ENCODE data around the gene SNAI3. TPM values are rescaled to one million over a fixed set of nuclear protein-coding genes. Genes with fewer than 3 reads are reported as not detected.

SNAI3 gene
- total RNA-seq, 1 donor from 2014 or later = 7.0 TPM

DNA sequence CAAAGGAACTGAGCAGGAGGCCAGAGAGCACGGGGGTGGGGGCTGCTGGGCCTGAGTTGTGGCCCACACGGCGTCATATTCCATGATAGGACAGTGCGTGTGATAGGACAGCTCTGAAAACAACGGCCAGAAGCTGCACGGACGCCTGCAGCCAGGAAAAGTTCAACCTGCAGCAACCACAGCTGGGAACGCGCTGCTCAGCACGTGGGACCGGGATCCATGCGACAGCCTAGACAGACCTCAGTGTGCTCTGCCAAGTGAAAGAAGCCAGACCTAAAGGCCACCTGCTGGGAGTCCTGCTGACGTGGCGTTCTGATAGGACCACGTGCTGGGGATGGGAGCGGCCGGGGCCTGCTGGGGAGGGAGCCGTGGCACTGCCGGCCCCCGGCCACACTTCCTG is 41.6 kb upstream of the SNAI3 start:
- Histone ChIP-seq H3K27me3 (no peaks in the 10 kb centered on the region), H3K36me3 (peaks cover 80% of the 10 kb centered on the region), H3K27ac (no peak overlapping the region), H3K9me3 (no peaks in the 10 kb centered on the region), H3K4me1 (no peaks in the 10 kb centered on the region), H3K4me3 (no peak overlapping the region)
- intact Hi-C loops (cut with DNase I) = no loop called here
- TF ChIP-seq, protein P1, sequence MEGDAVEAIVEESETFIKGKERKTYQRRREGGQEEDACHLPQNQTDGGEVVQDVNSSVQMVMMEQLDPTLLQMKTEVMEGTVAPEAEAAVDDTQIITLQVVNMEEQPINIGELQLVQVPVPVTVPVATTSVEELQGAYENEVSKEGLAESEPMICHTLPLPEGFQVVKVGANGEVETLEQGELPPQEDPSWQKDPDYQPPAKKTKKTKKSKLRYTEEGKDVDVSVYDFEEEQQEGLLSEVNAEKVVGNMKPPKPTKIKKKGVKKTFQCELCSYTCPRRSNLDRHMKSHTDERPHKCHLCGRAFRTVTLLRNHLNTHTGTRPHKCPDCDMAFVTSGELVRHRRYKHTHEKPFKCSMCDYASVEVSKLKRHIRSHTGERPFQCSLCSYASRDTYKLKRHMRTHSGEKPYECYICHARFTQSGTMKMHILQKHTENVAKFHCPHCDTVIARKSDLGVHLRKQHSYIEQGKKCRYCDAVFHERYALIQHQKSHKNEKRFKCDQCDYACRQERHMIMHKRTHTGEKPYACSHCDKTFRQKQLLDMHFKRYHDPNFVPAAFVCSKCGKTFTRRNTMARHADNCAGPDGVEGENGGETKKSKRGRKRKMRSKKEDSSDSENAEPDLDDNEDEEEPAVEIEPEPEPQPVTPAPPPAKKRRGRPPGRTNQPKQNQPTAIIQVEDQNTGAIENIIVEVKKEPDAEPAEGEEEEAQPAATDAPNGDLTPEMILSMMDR (IDR thresholded peaks at IDR 0.05) = no peak
- ATAC-seq (no peak), DNase-seq (no peak)

DNA sequence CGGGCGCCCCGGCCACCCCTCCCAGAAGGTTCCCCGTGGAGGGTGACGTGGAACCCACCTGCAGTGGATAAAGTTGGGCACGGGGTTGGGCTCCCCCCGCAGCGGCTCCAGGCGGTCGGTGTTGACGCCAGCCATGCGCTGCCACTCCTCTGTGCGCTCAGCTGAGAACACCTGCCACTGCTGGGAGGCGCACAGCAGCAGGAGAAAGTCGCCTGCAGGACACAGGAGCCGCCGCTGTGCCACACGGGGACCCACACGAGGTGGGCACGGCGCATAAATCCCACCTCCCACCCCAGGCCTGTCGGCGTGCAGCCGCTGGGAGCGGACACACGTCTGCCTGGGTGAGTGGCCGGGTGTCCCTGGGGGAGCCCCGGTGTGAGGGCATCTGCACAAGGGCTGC is 40.7 kb upstream of the SNAI3 start:
- no peaks in the 10 kb centered on the region for H3K9me3 ChIP-seq
- no peak overlapping the region for H3K4me3 ChIP-seq
- H3K4me1 ChIP-seq = no peaks in the 10 kb centered on the region
- H3K36me3 ChIP-seq = peaks cover 80% of the 10 kb centered on the region
- intact Hi-C loops (cut with DNase I) = no loop called here
- H3K27me3 ChIP-seq = no peaks in the 10 kb centered on the region
- DNase-seq (no peak), ATAC-seq (no peak)
- TF ChIP-seq, protein P1 (IDR thresholded peaks at IDR 0.05) = no peak
- no peak overlapping the region for H3K27ac ChIP-seq

DNA sequence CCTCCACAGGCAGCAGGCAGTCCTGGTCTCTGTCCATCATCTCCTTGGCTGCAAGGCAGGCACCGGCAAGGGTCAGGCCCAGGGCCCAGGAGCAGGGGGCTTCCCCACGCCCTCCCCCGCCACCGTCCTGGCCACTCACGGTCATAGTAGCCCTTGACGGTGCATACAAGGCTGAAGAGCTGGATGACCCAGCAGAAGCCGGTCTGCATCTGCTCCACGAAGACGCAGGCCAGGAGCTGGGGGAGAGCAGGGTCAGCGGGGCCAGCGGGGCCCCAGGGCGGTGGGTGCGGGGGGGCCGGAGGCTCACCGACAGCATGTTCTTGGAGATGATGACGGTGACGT is 40.1 kb upstream of the SNAI3 start:
- ATAC-seq (no peak), DNase-seq (no peak)
- peaks cover 80% of the 10 kb centered on the region for H3K36me3 ChIP-seq
- H3K27ac ChIP-seq = no peak overlapping the region
- TF ChIP-seq, protein P1 (IDR thresholded peaks at IDR 0.05) = no peak
- no peaks in the 10 kb centered on the region for H3K9me3 ChIP-seq
- no peak overlapping the region for H3K4me3 ChIP-seq
- H3K27me3 ChIP-seq = no peaks in the 10 kb centered on the region
- no peaks in the 10 kb centered on the region for H3K4me1 ChIP-seq
- intact Hi-C loops (cut with DNase I) = no loop called here

DNA sequence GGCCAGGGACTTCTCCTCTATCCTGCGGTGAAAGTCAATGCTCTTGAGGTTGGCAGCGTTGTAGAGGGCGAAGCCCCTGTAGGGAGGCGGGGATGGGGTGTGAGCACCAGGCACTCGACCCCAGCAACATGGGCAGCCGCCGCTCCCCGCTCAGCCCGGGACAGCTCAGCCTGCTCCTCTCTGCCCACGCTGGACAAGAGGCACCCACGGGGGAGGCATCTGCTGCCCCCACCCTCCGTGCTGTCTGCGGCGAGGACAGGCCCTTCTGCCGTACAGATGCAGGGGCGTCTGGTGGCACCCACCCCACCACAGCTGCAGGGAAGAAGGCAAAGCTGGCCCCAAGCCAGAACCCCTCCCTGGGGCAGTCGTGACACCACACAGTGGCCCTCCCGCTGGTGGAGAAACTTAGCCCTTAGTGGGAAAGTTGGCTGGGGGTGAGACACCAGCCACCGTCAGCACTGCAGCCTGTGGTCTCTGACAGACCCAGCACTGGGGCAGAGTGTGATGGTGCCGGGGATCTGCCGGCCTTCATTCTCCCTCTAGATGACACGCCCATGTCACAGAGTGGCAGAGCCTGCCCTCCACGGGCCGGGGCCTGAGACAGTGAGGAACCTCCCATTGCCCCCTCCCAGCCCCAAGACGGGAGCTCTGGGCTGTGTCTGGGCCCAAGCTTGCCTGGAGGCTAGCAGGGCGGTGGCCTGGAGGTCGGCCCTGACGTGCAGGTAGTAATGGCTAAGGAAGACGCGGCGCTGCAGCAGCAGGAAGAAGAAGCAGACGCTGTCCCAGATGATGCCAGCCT is 39.5 kb upstream of the SNAI3 start:
- TF ChIP-seq, protein P1 (IDR thresholded peaks at IDR 0.05) = no peak
- no peak for ATAC-seq
- Histone ChIP-seq H3K4me3 (no peak overlapping the region), H3K4me1 (no peaks in the 10 kb centered on the region), H3K27ac (no peak overlapping the region), H3K36me3 (peaks cover 80% of the 10 kb centered on the region), H3K9me3 (no peaks in the 10 kb centered on the region), H3K27me3 (no peaks in the 10 kb centered on the region)
- DNase-seq = no peak
- intact Hi-C loops (cut with DNase I) = no loop called here

DNA sequence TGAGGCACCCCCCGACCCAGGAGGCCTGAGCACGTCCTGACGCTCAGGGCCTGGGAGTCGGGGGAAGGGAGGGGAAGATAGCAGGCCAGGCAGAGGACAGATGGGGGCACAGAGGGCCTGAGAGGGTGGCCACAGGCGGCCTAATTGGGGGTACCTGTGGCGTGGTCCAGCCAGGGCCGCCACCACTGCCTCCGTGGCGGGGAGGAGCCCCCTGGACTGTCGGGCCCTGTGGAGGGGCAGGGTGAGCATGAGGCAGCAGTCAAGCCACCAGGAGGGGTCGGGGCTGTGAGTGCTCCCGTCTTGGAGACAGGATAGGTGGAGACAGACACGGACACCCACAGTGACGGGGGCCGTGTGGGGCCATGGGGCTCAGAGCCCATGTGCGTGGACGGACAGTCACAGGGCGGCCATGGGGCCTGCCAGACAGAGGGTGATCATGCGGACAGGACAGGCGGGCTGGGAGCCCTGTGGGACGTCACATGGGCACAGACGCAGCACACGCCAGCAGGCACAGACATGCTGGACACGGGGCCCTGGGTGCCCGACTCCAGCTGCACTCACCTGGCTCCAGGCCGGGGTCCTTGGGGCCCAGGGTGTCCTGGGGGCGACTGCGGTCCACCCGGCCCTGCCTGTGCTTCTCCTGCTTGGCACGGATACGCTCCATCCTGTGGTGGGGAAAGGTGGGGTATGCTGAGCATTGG is 38.7 kb upstream of the SNAI3 start:
- intact Hi-C loops (cut with DNase I) = no loop called here
- no peak overlapping the region for H3K27ac ChIP-seq
- no peak for DNase-seq
- H3K9me3 ChIP-seq = no peaks in the 10 kb centered on the region
- no peaks in the 10 kb centered on the region for H3K27me3 ChIP-seq
- TF ChIP-seq, protein P1 (IDR thresholded peaks at IDR 0.05) = no peak
- peaks cover 84% of the 10 kb centered on the region for H3K36me3 ChIP-seq
- no peak overlapping the region for H3K4me3 ChIP-seq
- no peaks in the 10 kb centered on the region for H3K4me1 ChIP-seq
- ATAC-seq = no peak

All from upper lobe of right lung (tissue), 1 donor.